ENCODE data around the gene FAM236C. TPM values are rescaled to one million over a fixed set of nuclear protein-coding genes. Genes with fewer than 3 reads are reported as not detected.
"Not testable (repeated sequence)": the region's sequence is repeated elsewhere in the genome, so short reads cannot be mapped to it uniquely, and the experiment has no call there.

Gene FAM236C
- total RNA-seq = not detected
- long read RNA-seq, donor 1 = 0 reads
- long read RNA-seq, donor 2 = 0 reads

GRCh38 chrX:72912315-72912714 is at the start of gene FAM236C:
TSS of gene FAM236C (plus strand) at chrX:72912615. CDS start at chrX:72912715, 100 bp downstream.
- H3K4me1 ChIP-seq (ENCODE audit: low read depth); H3K4me3 ChIP-seq; ATAC-seq; intact Hi-C loops (cut with DNase I, micrococcal nuclease); H3K9me3 ChIP-seq; H3K36me3 ChIP-seq (ENCODE audit: low read depth); DNase-seq: not testable (repeated sequence)

GRCh38 chrX:72882898-72883297 is 29.5 kb upstream of the FAM236C start:
- H3K4me3 ChIP-seq; DNase-seq; H3K9me3 ChIP-seq; H3K4me1 ChIP-seq (ENCODE audit: low read depth); intact Hi-C loops (cut with DNase I, micrococcal nuclease); H3K36me3 ChIP-seq (ENCODE audit: low read depth); ATAC-seq: not testable (repeated sequence)

GRCh38 chrX:72889740-72890139 is 22.7 kb upstream of the FAM236C start:
- H3K9me3 ChIP-seq; H3K4me1 ChIP-seq (ENCODE audit: low read depth); DNase-seq; H3K4me3 ChIP-seq; H3K36me3 ChIP-seq (ENCODE audit: low read depth); ATAC-seq; intact Hi-C loops (cut with DNase I, micrococcal nuclease): not testable (repeated sequence)

GRCh38 chrX:72916096-72916495 is 3.7 kb downstream of the FAM236C start:
- H3K4me1 ChIP-seq (ENCODE audit: low read depth); H3K4me3 ChIP-seq; intact Hi-C loops (cut with DNase I, micrococcal nuclease); H3K36me3 ChIP-seq (ENCODE audit: low read depth); DNase-seq; H3K9me3 ChIP-seq; ATAC-seq: not testable (repeated sequence)

- ATAC-seq; H3K4me1 ChIP-seq (ENCODE audit: low read depth); DNase-seq; H3K9me3 ChIP-seq; H3K36me3 ChIP-seq (ENCODE audit: low read depth); intact Hi-C loops (cut with DNase I, micrococcal nuclease); H3K4me3 ChIP-seq: not testable (repeated sequence)
Observed at GRCh38 chrX:72932283-72932682, 19.9 kb downstream of the FAM236C start.

- intact Hi-C loops (cut with DNase I, micrococcal nuclease) = not testable (repeated sequence)
Observed at GRCh38 chrX:72936455-72936854, 24.0 kb downstream of the FAM236C start.

GRCh38 chrX:72936882-72937455 is 24.6 kb downstream of the FAM236C start:
- DNase-seq; H3K36me3 ChIP-seq (ENCODE audit: low read depth); ATAC-seq; H3K4me1 ChIP-seq (ENCODE audit: low read depth); H3K4me3 ChIP-seq; intact Hi-C loops (cut with DNase I, micrococcal nuclease); H3K9me3 ChIP-seq: not testable (repeated sequence)

More at GRCh38 chrX:72936455-72936854, 24.0 kb downstream of the FAM236C start:
- not testable (repeated sequence) for DNase-seq; H3K9me3 ChIP-seq; H3K36me3 ChIP-seq (ENCODE audit: low read depth); H3K4me1 ChIP-seq (ENCODE audit: low read depth); H3K4me3 ChIP-seq
- ATAC-seq = peak; percentile 73

- H3K4me1 ChIP-seq (ENCODE audit: low read depth); H3K36me3 ChIP-seq (ENCODE audit: low read depth); ATAC-seq; H3K4me3 ChIP-seq; intact Hi-C loops (cut with DNase I, micrococcal nuclease); DNase-seq; H3K9me3 ChIP-seq: not testable (repeated sequence)
Observed at GRCh38 chrX:72937906-72938305, 25.5 kb downstream of the FAM236C start, which contains the start of gene FAM236A. TSS of gene FAM236A (plus strand) at chrX:72938206. CDS start at chrX:72938263, 57 bp downstream.

- ATAC-seq = peak; percentile 29
- intact Hi-C loops (cut with DNase I, micrococcal nuclease); H3K9me3 ChIP-seq; DNase-seq; H3K36me3 ChIP-seq (ENCODE audit: low read depth); H3K4me1 ChIP-seq (ENCODE audit: low read depth); H3K4me3 ChIP-seq: not testable (repeated sequence)
Observed at GRCh38 chrX:72942272-72942671, 29.9 kb downstream of the FAM236C start.

GRCh38 chrX:72943035-72943818 is 30.8 kb downstream of the FAM236C start:
- H3K4me1 ChIP-seq (ENCODE audit: low read depth); H3K4me3 ChIP-seq; H3K36me3 ChIP-seq (ENCODE audit: low read depth); H3K9me3 ChIP-seq; DNase-seq; intact Hi-C loops (cut with DNase I, micrococcal nuclease): not testable (repeated sequence)
- ATAC-seq = peak; percentile 82

GRCh38 chrX:72943819-72944169 is 31.4 kb downstream of the FAM236C start, which contains the start of gene DMRTC1:
TSS of gene DMRTC1 (minus strand) at chrX:72943837. CDS start at chrX:72875694, 68,143 bp downstream.
- H3K9me3 ChIP-seq; intact Hi-C loops (cut with DNase I, micrococcal nuclease); H3K4me3 ChIP-seq; H3K4me1 ChIP-seq (ENCODE audit: low read depth); H3K36me3 ChIP-seq (ENCODE audit: low read depth); DNase-seq: not testable (repeated sequence)
- peak; percentile 86 for ATAC-seq

- H3K36me3 ChIP-seq (ENCODE audit: low read depth); H3K9me3 ChIP-seq; DNase-seq; ATAC-seq; intact Hi-C loops (cut with DNase I, micrococcal nuclease); H3K4me3 ChIP-seq; H3K4me1 ChIP-seq (ENCODE audit: low read depth): not testable (repeated sequence)
Observed at GRCh38 chrX:72959971-72960370, 47.6 kb downstream of the FAM236C start.

All from mucosa of descending colon (tissue), 3 donors.